HT1080 (cell line): ENCODE measurements around the gene EIF2S1. TPM values are rescaled to one million over a fixed set of nuclear protein-coding genes. Genes with fewer than 3 reads are reported as not detected.
"Not testable (repeated sequence)": the region's sequence is repeated elsewhere in the genome, so short reads cannot be mapped to it uniquely, and the experiment has no call there.

Experiments used
- DNase-seq: peaks from one replicate; pipeline ENCODE4 v3.0.0-alpha.2; 2015; ENCODE audit warnings: low read depth
- total RNA-seq: library from RNA; depleted of rRNA; stranded (reverse); fragments of >200 nt; shearing (Covaris generic); gene quantifications from 2 replicates; pipeline ENCODE4 v1.2.3, GENCODE V29; 2014

The EIF2S1 gene
- total RNA-seq, 1 experiment from 2014 or later: 506 TPM

DNA sequence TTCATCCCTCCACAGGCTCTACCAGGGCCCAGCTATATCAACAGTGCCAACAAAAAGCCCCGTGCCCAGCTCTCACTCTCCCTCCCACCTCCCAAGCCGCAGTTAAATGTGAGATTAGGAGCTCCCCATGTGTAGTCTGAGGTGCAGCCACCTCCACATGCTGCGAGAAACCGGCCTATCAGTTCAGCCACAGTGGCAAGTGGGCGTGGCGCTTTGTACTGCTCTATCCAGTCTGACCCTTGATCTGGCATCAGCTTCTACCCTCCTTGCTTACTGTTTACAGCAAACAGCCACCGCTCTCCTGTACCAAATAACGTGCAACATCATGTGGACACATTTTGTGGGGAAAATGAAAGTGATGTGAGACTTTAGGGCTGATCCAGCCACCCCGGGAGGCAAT is 50.2 kb downstream of the EIF2S1 start:
- no peak for DNase-seq

- no peak for DNase-seq
Measured at GRCh38 chr14:67411370-67411769, 51.2 kb downstream of the EIF2S1 start.

DNA sequence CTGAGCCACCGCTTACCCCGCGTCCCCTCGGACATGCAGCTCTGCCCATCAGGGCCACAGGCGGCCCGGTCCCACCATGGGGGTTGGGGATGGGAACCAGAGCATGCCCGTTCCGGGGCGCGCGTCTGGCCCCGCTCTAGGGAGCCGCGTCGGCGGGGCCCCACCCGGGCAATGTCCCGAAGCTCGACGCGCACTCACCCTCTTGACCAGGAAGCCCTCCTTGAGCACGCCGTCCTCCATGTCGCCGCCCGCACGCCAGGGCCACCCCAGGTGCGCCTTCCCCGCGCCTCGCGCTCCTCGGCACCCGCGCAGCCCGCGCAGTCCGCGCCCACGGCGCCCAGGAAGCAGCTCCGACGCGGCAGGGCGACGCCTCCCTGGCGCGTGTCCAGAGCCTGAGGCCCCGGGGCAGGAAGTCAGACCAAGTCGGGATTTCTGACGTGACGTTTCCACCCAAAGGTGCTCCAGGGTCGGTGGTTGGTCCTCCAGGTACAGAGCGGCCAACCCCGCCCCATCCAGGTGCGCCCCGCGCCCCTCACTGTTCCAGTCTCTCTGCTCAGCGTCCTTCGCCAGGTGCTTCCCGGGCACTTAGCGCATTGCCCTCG is 51.8 kb downstream of the EIF2S1 start, which contains the start of gene PLEK2:
Gene PLEK2 (minus strand): TSS at position 346 of the 602 bp plus-strand sequence. CDS start 106 bp downstream, at position 240.
- DNase-seq: no peak

DNA sequence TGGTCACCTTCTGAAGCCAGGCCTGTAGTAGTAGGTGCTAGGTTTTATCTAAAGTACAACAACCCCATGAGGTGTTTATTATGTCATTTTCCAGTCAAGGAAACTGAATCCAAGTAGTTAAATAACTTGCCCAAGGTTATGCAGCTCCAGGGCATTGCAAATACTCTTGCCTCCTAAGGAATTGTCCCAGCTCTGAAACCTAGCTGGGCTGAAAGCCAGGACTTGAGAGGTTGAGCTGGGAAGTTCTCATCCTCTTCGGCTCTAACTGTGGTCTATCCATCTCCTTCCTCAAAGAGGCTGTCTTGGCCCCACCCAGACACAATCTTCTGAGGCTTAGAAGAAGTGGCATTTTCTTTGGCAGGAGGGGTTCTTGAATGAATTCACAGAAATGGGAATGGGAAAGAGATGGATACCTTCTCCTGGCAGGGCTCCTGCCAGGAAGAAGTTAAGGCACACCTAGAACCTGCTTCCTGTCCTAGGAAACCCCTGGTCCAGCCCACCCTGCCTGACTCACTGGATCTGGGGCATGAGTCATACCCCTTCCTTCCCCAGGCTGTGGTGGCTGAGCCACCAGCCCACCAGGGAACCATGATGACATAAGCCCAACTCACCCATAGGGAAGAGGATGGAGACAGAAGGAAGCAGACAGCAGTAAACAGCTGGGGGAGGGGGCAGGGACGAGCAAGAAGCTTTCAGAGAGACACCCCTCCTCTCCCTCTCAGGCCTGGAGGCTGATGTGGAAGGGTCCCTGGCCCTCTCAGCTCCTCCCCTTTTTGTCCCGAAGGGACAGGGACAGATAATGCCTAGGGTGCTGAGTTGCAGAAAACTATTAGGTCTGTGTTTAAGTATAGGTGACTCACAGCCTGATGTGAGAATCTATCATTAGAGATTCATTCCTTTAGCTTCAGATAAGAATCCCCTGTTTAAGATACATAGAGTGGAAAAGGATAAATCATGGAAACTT is 54.0 kb downstream of the EIF2S1 start:
- peak; percentile 99 for DNase-seq

DNA sequence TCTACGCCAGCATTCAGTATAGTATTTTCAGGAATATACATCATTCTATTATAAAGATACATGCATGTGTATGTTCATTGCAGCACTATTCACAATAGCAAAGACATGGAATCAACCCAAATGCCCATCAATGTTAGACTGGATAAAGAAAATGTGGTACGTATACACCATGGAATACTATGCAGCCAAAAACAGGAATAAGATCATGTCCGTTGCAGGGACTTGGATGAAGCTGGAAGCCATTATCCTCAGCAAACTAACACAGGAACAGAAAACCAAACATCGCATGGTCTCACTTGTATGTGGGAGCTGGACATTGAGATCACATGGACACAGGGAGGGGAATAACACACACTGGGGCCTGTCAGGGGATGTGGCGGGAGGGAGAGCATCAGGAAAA is 55.5 kb downstream of the EIF2S1 start:
- not testable (repeated sequence) for DNase-seq

DNA sequence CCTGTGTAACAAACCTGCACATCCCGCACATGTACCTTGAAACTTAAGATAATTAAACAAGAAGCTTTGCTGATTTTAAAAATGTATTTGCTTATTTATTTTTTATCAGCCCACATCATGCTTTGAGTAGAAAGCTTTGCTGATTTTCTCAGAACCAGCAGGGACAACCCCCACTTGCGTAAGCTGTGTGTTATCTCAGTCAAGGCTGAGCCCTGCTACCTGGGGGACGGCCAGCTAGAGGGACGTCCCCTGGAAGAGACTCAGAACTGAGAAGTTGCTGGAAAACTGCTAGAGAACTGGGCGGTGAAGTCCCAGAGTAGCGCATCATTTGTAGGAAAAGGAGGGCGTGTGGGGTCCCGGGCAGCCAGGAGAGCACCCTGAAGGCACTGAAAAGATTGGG is 56.0 kb downstream of the EIF2S1 start:
- no peak for DNase-seq

DNA sequence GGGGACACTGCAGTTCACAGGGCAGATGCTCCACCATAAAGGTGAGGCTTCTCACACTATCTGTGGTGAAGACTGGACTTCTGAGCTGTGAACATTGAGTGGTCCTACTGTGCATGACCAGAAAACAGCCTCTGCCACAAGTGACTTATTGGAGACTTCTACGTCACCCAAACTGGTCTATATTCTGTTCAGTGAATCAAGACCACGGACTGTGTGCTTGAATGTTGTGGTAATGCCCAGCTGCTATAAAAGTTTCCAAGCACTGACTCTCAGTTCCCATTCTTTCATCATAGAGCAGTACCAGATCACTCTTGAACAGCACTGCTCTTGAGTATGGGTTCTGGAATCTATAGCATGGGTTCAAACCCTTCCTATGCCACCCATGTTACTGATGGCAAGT is 56.7 kb downstream of the EIF2S1 start:
- DNase-seq: no peak

- no peak for DNase-seq
Measured at GRCh38 chr14:67417633-67418032, 57.5 kb downstream of the EIF2S1 start.

DNA sequence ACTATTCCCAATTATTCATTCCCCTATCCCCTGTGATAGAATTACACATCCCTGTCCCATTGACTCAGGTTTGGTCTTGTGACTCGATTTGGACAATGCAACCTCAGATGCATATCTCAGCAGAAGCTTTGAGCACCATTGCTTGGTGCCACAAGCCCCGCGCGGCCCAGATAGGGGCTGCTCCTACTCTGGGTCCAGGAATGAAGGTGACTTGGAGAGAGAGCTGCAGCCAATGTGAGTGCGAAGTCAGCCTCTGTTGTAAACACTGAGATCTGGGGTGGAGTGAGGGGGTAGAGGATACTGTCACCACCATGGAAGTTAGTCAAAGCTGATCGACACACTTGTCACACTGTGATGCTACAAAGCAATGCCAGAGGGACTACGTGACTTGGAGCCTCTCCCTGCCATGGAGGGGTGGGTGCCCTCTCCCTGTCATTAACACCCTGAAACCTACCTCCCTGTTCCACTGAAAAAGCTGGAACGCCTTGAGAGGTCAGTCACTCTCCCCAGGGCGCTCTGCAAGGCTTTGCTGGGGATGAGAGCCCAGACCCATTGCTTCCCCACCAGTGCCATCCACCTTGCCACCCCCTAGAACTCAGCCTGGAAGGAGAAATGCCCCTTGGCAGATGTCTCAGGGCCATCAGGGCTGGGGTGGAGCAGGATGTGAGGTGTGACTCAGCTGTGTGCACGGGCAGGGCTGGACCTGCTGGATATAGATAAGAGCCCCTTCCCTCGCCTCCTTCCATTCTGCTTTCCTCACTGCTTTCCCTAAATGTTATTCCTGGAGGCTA is 58.5 kb downstream of the EIF2S1 start:
- peak; percentile 80 for DNase-seq

DNA sequence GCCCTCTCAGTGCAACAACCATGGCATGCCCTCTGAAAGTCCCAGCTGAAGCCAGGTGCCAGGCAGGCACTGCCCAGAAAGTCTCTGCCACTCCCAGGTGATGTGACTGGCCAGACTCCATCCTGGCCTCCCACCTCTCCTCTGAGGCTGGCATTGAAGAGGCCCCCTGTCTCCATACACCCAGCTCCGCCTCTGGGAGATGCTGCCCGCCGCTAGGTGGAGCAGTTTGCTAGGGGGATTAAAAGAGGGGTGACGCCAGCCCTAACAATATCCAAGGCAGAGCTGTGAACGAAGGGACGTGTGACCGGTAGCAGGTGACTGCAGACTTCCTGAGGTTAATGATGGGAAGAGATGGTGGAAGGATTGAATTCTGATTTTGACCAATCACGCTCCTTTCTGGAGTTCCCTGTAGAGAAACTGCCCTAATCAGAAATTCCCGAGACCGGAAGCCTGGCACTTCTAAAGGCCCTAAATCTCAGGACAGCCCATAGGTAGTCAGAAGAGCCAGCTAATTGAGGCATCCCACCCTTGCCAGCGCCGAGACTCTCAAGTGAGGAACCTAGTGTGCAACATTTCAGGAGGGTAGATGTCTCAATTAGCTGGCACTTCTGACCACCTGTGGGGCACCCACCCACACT is 60.1 kb downstream of the EIF2S1 start:
- DNase-seq: no peak

DNA sequence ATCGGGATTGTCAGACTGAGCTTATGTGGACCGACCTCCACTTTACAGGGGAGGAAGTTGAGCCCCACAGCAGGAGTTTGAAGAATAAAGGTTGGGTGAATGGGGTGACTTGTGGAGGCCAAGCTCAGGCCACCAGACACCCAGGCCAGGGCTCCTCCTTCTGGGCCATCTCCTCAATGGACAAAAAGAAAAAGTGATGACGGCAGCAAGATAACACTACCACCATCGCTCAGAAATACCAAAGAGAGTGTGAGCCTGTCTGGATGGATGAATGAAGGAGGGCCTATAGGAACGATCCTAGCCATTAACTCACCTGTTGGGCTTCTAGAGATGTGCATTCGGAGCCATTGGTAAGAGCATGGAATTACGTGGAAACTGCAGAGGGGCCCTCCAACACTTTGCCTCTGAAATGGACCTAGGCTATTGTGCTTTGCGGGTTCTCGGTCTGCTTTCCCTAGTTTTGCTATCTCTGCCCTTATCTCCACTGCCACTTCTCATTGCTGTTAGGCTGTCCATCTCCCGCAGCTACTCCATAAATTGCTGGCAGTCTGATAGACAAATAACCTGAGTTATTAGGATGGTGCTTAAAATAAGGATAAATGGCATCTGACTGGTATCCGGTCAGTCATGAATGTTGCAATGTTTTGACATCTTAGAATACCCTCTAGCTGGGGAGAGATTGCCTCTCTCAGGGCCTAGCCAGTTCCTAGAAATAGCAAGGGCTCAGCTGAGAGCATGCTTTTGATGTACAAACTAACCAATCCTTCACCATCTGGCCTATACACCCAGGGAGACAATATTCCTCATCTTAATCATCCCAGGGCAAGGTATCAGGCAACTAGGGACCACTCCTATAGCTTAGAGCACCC is 61.5 kb downstream of the EIF2S1 start:
- DNase-seq: no peak

DNA sequence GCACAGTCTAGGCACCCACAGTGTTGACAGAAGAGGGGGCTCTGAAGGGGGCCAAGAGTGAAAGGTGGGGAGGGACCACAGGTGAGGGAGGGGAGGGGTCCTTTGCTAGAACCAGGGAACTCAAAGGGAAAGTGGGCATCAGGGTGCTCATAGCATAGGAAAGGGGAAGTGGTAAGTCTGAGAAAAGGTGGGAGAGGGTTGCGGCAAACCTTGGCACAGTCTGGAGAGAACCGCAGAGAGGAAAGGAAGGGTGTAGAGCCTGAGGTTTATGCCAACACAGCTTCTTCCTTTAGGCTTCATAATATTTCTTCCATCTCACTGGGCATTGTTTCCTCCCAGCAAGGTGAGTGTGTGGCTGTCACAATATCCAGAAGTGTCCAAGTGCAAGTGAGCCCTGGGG is 63.3 kb downstream of the EIF2S1 start:
- no peak for DNase-seq

DNA sequence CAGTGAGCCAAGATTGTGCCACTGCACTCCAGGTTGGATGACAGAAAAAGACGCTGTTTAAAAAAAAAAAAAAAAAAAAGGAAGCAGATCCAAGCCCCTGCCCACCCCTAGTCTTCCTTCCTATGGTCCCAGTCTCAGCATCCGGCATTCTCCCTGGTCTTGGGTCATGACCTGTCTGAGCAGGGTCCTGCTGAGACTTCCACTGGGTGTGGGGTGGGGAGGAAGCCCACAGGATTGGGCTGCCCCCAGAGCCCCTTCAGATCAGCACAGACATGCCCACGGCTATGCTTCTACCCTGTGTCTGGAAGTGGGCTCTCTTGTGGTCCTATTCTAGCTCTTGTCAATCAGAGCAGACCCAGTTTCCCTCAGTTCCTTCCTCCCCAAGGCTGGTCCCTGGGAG is 64.4 kb downstream of the EIF2S1 start:
- DNase-seq: no peak

GRCh38 chr14:67425608-67426007 is 65.5 kb downstream of the EIF2S1 start:
- DNase-seq: no peak

- DNase-seq: no peak
Measured at GRCh38 chr14:67426161-67426560, 66.0 kb downstream of the EIF2S1 start.

GRCh38 chr14:67426983-67427606 is 67.0 kb downstream of the EIF2S1 start:
- DNase-seq: peak; percentile 69

DNA sequence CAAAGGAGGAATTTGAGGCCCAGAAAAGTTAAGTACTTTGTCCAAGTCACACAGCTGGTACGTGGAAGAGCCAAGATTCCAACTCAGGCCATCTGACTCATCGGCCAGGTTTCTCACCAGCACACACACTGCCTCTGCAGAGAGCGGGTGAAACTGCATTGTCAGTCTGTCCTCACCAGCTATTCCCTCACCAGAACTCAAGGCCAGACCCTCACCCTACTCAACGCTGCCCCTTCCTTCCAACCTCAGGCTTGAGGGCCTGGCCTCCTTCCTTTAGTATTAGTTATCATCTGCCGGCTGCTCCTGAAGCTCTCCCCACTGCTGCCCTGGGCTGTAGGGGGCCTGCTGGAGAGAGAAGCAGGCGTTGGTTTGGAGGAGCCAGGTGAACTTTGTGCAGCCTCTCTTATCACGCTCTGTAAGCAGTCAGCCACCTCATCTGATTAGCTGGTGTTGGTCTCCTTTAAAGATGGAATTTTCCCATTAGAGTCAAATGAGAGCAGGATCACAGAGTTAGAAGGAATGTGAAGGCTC is 68.4 kb downstream of the EIF2S1 start:
- peak; percentile 69 for DNase-seq

GRCh38 chr14:67429510-67430205 is 69.5 kb downstream of the EIF2S1 start:
- no peak for DNase-seq

- no peak for DNase-seq
Measured at GRCh38 chr14:67432050-67432564, 72.0 kb downstream of the EIF2S1 start.
